GM21381 (cell line): Measurements from ENCODE around the gene RBFOX1.

ENCODE experiments used
- ATAC-seq: cut with Tn5 transposase; IDR thresholded peaks from one replicate; pipeline ENCODE4 v1.9.1; 2021; ENCODE audit warnings: mild to moderate bottlenecking, moderate library complexity; ENCODE audit not compliant: unreplicated experiment

Gene RBFOX1

DNA sequence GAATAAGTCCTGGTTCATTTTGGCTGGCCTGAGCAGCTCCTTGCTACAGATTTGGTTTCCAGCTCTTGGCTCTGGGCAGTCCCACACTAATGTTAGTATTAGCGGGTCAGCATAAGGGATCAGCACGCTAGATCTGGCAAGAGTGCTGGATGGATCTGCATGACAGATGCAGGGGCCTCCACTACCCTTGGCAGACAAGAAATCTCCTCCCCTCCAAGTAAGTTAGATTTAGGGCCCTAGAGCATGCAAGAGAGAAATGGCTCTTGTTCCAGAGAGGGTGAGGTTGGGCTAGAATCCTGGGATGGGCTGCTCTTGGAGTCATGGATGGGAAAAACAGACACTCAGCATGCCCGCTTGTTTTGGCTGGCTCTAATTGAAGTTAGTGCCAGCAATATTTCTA, 414.3 kb downstream of the RBFOX1 start:
- no peak for ATAC-seq

DNA sequence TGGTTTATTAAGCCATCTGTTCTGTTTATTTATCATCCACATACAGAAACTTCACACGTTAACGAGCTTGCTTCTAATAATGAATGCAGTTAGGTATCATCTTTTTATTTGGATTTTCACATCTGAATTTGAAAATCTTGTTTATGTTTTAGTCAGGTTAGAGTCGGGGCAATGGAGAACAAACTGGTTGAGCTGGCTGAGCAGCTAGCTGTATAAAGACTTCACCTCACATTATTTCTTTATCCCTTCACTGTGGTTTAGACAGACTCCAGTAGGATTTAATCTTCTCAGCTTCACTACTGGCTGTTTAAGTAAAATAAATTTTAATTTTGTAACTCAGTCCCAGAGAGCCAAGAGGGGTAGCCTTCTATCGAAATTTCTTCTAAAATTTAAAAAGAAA, 415.9 kb downstream of the RBFOX1 start:
- no peak for ATAC-seq

DNA sequence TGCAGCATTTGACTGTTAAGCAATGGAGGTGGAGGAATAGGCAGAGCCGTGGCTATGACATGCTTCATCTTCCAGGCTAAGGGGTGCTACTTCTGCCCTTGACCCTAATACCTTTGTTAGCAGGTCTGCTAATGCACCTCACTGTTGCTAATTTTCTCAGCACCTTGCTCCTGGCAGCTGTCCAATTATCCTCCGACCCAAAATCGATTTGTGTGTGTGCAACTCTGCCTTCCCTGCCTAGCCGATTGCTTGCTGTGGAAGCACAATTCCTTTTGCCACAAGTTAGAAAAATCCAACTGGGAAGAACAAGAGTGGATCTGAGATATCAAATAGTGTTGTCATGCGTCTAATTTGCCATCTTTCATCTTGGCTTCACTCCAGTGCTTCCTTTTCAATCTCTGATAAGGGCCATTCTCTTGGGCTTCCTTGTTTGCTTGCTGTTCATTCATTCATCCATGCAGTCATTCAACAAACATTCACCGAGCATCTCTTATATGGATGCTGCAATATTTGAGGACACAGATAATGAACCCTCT, 422.8 kb downstream of the RBFOX1 start:
- no peak for ATAC-seq
